ENCODE measurements around the gene ASCC1.

GRCh38 chr10:72049969-72050781, 165.9 kb downstream of the ASCC1 start:
- TF ChIP-seq CTCF (conservative IDR thresholded peaks at IDR 0.05; ENCODE audit: low read depth, low read length), result no peak
- TF ChIP-seq EZH2 (IDR thresholded peaks at IDR 0.05; ENCODE audit: low read length, unreplicated experiment), result no peak
- TF ChIP-seq EZH2phosphoT487 (IDR thresholded peaks at IDR 0.05; ENCODE audit: borderline replicate concordance, low read length), result no peak

Measured in PC-3 (cell line).